Mesendoderm (in vitro differentiated cells): Measurements from ENCODE around the gene COPS7B.

Source experiments
- DNase-seq: peaks from one replicate; pipeline ENCODE4 v3.0.0; 2013
- H2AK5ac ChIP-seq: 2 replicates; pipeline ENCODE4 v1.6.1; 2013; ENCODE audit warnings: low read length, inconsistent platforms
- H2BK120ac ChIP-seq: 2 replicates; pipeline ENCODE4 v1.6.1; 2013; ENCODE audit warnings: low read depth, mild to moderate bottlenecking, low read length, moderate library complexity, mixed read lengths
- H2BK15ac ChIP-seq: replicated peaks from 2 replicates; pipeline ENCODE4 v1.6.1; 2013; ENCODE audit warnings: low read depth, mild to moderate bottlenecking, moderate library complexity
- H2BK5ac ChIP-seq: 2 replicates; pipeline ENCODE4 v1.6.1; 2013; ENCODE audit warnings: low read length, inconsistent platforms
- H3K18ac ChIP-seq: 2 replicates; pipeline ENCODE4 v1.6.1; 2013; ENCODE audit warnings: mild to moderate bottlenecking, low read length, mixed read lengths
- H3K23ac ChIP-seq: one replicate; pipeline ENCODE4 v1.6.1; 2013; ENCODE audit warnings: low read length
- H3K27ac ChIP-seq: 2 replicates; pipeline ENCODE4 v1.5.1; 2013; ENCODE audit warnings: low read depth, mild to moderate bottlenecking, inconsistent platforms, low read length, moderate library complexity
- H3K27me3 ChIP-seq: 2 replicates; pipeline ENCODE4 v1.6.1; 2013; ENCODE audit warnings: low read length, control low read depth, mild to moderate bottlenecking, inconsistent platforms; ENCODE audit not compliant: insufficient read depth, poor library complexity
- H3K36me3 ChIP-seq: 2 replicates; pipeline ENCODE4 v1.6.1; 2013; ENCODE audit warnings: low read length, inconsistent platforms; ENCODE audit not compliant: control insufficient read depth, insufficient read depth
- H3K4ac ChIP-seq: one replicate; pipeline ENCODE4 v1.6.1; 2013; ENCODE audit warnings: low read depth, mild to moderate bottlenecking, low read length, moderate library complexity
- H3K4me1 ChIP-seq: 2 replicates; pipeline ENCODE4 v1.6.1; 2013; ENCODE audit warnings: low read depth, low read length, inconsistent platforms; ENCODE audit not compliant: control insufficient read depth
- H3K4me2 ChIP-seq: 2 replicates; pipeline ENCODE4 v1.6.1; 2013; ENCODE audit warnings: low read length
- H3K4me3 ChIP-seq: 2 replicates; pipeline ENCODE4 v1.5.1; 2013; ENCODE audit warnings: mild to moderate bottlenecking, low read length
- H3K56ac ChIP-seq: one replicate; pipeline ENCODE4 v1.6.1; 2013; ENCODE audit warnings: low read length
- H3K79me1 ChIP-seq: 2 replicates; pipeline ENCODE4 v1.6.1; 2013; ENCODE audit warnings: low read length, inconsistent platforms
- H3K79me2 ChIP-seq: 2 replicates; pipeline ENCODE4 v1.6.1; 2013; ENCODE audit warnings: mild to moderate bottlenecking, low read length; ENCODE audit not compliant: control insufficient read depth, insufficient read depth
- H3K9ac ChIP-seq: 2 replicates; pipeline ENCODE4 v1.6.1; 2013; ENCODE audit warnings: low read length, inconsistent platforms
- H4K5ac ChIP-seq: one replicate; pipeline ENCODE4 v1.6.1; 2013; ENCODE audit warnings: low read length
- H4K8ac ChIP-seq: one replicate; pipeline ENCODE4 v1.6.1; 2013; ENCODE audit warnings: low read depth, mild to moderate bottlenecking, control low read depth, low read length, moderate library complexity
- WGBS: extraction: QIAGEN DNeasy Blood & Tissue Kit; methylation state at CpG from one replicate; pipeline ENCODE4 v1.1.7; 2013; ENCODE audit warnings: low lambda C conversion rate, missing lambda C conversion rate; ENCODE audit not compliant: insufficient coverage; ENCODE audit errors: extremely low coverage; 5-methylcytosine and 5-hydroxymethylcytosine counted together

Gene COPS7B

GRCh38 chr2:231765496-231765929 is 20.7 kb upstream of the COPS7B start:
- Histone ChIP-seq H3K9ac (no peak overlapping the region), H3K27me3 (no peaks in the 10 kb centered on the region), H3K4me3 (no peak overlapping the region), H3K79me1 (no peaks in the 10 kb centered on the region), H2AK5ac (no peak overlapping the region), H2BK5ac (no peak overlapping the region), H3K4me1 (no peaks in the 10 kb centered on the region), H3K36me3 (no peaks in the 10 kb centered on the region), H3K23ac (no peak overlapping the region), H3K27ac (no peak overlapping the region), H3K56ac (no peak overlapping the region), H4K5ac (no peak overlapping the region), H3K4me2 (no peak overlapping the region), H4K8ac (no peak overlapping the region), H3K4ac (no peak overlapping the region), H2BK120ac (no peak overlapping the region), H3K79me2 (no peaks in the 10 kb centered on the region), H3K18ac (no peak overlapping the region), H2BK15ac (no peak overlapping the region)
- DNase-seq: no peak

- Histone ChIP-seq H3K79me1 (no peaks in the 10 kb centered on the region), H2BK15ac (no peak overlapping the region), H3K9ac (no peak overlapping the region), H3K4me2 (no peak overlapping the region), H4K8ac (no peak overlapping the region), H2AK5ac (no peak overlapping the region), H3K23ac (no peak overlapping the region), H3K36me3 (no peaks in the 10 kb centered on the region), H3K18ac (no peak overlapping the region), H4K5ac (no peak overlapping the region), H2BK5ac (no peak overlapping the region), H3K27me3 (no peaks in the 10 kb centered on the region), H3K79me2 (no peaks in the 10 kb centered on the region), H3K4ac (no peak overlapping the region), H3K27ac (no peak overlapping the region), H3K4me1 (no peaks in the 10 kb centered on the region), H3K4me3 (no peak overlapping the region), H3K56ac (no peak overlapping the region), H2BK120ac (no peak overlapping the region)
- DNase-seq: no peak
- no CpG with 5 or more reads among the region's 6 CpGs for WGBS
Observed at GRCh38 chr2:231769170-231770136, 16.8 kb upstream of the COPS7B start.

GRCh38 chr2:231780123-231780908 is 5.9 kb upstream of the COPS7B start:
- Histone ChIP-seq H2BK120ac (no peak overlapping the region), H3K4me1 (peaks cover 2% of the 10 kb centered on the region), H2AK5ac (no peak overlapping the region), H4K8ac (no peak overlapping the region), H3K4me3 (peak overlapping the region; percentile 43), H3K18ac (no peak overlapping the region), H3K56ac (peak overlapping the region; percentile 75), H3K79me2 (no peaks in the 10 kb centered on the region), H2BK5ac (no peak overlapping the region), H3K27ac (no peak overlapping the region), H3K9ac (peak overlapping the region; percentile 70), H2BK15ac (no peak overlapping the region), H3K4me2 (peak overlapping the region; percentile 79), H3K27me3 (no peaks in the 10 kb centered on the region), H4K5ac (no peak overlapping the region), H3K36me3 (no peaks in the 10 kb centered on the region), H3K23ac (no peak overlapping the region), H3K79me1 (peaks cover 7% of the 10 kb centered on the region), H3K4ac (no peak overlapping the region)
- no CpG with 5 or more reads among the region's 51 CpGs for WGBS
- DNase-seq: peak; percentile 65

GRCh38 chr2:231780909-231781797 is 5.1 kb upstream of the COPS7B start, which contains the start of gene PDE6D:
TSS of gene PDE6D (minus strand) at chr2:231781282. CDS start at chr2:231781114, 168 bp downstream.
- Histone ChIP-seq H3K4me2 (peak within 1 kb of the TSS; percentile 79), H4K5ac (no peak within 1 kb of the TSS), H3K56ac (peak within 1 kb of the TSS; percentile 89), H3K27me3 (no peaks in the 10 kb centered on the region), H3K27ac (no peak within 1 kb of the TSS), H2BK15ac (no peak within 1 kb of the TSS), H3K4ac (no peak within 1 kb of the TSS), H4K8ac (no peak within 1 kb of the TSS), H2BK120ac (no peak within 1 kb of the TSS), H3K79me2 (no peaks in the 10 kb centered on the region), H3K18ac (no peak within 1 kb of the TSS), H3K4me3 (peak within 1 kb of the TSS; percentile 82), H3K79me1 (peaks cover 7% of the 10 kb centered on the region), H3K9ac (peak within 1 kb of the TSS; percentile 70), H3K36me3 (no peaks in the 10 kb centered on the region), H2AK5ac (no peak within 1 kb of the TSS), H3K23ac (no peak within 1 kb of the TSS), H2BK5ac (peak within 1 kb of the TSS; percentile 76), H3K4me1 (peaks cover 4% of the 10 kb centered on the region)
- no CpG with 5 or more reads among the region's 67 CpGs for WGBS
- DNase-seq: peak; percentile 99
